HG03378 (cell line): Measurements from ENCODE around the gene POLRMT.

Source experiments
- ATAC-seq: cut with Tn5 transposase; IDR thresholded peaks from one replicate; pipeline ENCODE4 v1.9.1; 2021; ENCODE audit warnings: mild to moderate bottlenecking, moderate library complexity; ENCODE audit not compliant: unreplicated experiment

The POLRMT gene

DNA sequence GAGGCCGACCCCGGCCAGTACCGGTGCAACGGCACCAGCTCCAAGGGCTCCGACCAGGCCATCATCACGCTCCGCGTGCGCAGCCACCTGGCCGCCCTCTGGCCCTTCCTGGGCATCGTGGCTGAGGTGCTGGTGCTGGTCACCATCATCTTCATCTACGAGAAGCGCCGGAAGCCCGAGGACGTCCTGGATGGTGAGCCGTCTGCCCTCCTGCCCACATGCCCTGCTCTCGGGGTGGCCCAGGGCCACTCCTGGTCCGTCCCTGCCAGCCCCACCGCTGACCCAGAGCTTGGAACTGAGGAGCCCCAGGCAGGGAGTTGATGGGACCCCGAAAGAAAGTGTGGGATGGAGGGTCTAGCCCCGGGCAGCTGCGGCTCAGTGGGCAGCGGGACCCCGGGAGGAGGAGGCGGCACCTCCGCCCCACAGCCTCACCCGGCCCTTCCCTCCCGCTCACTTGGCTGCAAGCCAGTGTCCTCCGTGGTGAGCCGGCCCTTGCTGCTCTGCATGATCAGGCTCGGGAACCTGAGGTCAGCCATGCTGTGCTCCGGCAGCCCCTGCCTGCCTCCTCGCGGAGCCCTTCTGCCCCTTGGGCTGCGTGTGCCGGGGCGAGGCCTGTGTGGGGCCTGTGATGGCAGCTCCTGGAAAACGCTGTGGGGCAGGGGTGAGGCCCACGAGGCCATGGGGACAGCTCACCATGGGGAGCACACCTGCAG lies 51.8 kb downstream of the POLRMT start:
- ATAC-seq, result no peak

DNA sequence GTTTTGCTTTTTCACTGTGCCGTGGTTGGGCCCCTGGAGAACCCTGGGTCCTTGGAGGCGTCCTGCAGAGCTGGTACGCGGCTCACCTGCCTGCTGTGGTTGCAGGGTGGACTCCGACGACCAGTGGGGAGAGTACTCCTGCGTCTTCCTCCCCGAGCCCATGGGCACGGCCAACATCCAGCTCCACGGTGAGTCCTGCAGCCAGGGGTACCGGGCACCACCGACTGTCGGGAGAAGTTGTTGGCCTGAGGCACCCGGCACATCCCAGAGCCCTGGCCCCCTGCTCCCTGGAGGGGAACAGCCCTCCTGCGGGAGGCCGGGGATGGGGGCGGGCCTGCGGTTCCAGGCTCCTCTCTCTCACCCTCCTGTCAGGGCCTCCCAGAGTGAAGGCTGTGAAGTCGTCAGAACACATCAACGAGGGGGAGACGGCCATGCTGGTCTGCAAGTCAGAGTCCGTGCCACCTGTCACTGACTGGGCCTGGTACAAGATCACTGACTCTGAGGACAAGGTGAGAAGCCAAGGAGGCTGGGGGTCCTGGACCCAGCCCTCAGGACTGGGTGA lies 53.0 kb downstream of the POLRMT start:
- ATAC-seq, result no peak

DNA sequence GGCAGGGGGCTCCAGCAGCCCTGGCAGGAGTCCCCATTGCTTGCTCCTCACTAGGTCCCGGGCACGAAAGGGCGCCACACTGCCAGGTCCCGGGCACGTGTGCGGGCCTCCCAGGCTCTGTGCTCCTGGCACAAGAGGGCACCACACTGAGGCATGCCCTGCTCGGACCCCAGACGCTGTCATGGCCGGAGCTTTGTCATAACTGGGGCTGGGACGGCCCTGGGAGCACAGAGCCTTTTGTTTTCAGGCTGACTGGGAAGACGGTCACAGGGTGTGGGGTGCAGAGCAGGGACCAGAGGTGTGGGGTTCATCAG lies 53.5 kb downstream of the POLRMT start:
- ATAC-seq, result no peak

DNA sequence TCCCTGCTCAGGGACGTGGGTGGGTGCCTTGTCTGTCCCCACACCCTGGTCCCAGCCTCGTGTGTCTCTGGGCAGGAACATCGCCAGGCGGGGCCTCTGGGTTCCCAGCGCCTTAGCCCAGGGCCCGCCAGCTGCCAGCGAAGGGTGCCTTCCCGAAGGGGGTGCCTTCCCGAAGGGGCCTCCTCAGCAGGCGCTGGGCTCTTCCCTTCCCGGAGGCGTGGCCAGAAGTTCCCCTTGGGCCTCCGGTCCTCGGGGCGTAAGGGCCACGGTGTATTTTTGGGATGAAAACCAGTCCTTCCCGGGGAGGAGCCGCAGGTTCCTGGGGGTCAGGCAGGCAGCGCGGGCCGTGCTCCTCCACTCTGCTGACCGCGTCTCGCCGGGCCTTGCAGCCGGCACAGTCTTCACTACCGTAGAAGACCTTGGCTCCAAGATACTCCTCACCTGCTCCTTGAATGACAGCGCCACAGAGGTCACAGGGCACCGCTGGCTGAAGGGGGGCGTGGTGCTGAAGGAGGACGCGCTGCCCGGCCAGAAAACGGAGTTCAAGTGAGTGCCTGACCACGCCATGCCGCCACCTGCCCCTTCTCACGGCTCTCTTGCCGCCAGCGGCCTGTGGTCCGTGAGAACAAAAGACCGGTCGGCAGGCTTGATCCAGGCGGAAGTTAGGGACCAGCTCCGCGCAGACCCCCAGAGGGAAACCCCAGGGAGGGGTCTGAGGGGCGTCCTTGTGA lies 54.1 kb downstream of the POLRMT start:
- no peak for ATAC-seq

DNA sequence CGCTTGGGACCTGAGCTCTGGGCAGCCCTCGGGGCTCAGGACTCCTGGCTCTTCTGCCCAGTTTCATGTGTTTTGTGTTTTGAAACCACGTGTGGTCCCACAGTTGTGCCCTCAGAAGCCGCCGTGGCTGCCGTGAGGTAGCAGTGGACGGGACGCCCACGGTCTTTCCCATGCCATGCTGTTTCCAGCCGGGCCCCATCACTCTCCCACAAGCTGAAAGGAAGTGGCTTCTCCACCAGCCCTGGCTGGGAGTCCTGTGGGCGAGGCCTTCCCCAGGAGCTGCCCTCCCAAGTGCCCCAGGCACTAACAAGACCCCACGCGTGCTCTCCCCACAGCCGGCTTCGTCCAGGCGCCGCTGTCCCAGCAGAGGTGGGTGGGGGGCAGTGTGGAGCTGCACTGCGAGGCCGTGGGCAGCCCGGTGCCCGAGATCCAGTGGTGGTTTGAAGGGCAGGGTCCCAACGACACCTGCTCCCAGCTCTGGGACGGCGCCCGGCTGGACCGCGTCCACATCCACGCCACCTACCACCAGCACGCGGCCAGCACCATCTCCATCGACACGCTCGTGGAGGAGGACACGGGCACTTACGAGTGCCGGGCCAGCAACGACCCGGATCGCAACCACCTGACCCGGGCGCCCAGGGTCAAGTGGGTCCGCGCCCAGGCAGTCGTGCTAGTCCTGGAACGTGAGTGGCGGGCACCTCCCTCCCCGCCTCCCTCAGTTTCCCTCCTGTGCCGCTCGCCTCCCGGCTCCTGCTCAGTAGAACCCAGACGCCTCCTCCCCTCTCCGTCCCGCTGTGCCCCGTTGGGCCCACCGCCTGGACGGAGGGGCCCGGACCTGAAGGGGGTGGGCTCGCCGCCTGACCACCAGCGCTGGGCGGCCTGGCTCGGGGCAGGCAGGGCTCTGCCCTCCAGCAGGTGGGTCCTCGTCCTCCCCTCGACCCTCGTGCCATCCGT lies 55.6 kb downstream of the POLRMT start:
- ATAC-seq, result no peak

DNA sequence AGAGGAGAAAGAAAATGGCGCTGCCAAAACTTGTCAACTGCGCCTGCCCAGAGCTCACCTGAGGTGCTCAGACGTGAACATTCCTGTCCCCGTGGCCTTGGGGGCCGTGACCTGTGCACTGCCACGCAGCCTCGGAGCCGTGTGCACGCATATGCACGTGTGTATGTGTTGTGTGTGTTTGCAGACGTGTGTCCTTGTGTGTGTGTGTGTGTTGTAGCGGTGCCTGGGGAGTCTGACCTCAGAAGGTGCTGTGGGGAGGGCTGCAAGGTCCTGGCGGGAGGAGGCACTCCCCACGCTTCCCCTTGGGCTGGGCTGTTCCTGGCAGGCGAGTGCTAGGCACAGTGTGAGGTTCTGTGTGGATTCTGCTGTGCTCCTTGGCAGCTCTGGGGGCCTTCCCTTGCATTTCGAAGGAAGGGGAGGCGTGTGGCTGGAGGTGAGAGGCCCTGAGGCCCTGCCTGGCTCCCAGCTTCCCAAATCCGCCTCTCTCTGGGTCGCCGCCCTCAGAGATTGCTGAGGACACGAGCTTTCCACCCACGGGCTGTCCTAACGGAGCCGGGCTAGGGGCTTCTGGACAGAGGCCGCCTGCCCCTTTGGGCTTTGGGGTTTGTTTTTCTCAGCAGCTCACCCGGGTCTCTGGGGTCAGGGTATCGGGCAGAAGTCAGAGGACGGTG lies 56.4 kb downstream of the POLRMT start:
- no peak for ATAC-seq

DNA sequence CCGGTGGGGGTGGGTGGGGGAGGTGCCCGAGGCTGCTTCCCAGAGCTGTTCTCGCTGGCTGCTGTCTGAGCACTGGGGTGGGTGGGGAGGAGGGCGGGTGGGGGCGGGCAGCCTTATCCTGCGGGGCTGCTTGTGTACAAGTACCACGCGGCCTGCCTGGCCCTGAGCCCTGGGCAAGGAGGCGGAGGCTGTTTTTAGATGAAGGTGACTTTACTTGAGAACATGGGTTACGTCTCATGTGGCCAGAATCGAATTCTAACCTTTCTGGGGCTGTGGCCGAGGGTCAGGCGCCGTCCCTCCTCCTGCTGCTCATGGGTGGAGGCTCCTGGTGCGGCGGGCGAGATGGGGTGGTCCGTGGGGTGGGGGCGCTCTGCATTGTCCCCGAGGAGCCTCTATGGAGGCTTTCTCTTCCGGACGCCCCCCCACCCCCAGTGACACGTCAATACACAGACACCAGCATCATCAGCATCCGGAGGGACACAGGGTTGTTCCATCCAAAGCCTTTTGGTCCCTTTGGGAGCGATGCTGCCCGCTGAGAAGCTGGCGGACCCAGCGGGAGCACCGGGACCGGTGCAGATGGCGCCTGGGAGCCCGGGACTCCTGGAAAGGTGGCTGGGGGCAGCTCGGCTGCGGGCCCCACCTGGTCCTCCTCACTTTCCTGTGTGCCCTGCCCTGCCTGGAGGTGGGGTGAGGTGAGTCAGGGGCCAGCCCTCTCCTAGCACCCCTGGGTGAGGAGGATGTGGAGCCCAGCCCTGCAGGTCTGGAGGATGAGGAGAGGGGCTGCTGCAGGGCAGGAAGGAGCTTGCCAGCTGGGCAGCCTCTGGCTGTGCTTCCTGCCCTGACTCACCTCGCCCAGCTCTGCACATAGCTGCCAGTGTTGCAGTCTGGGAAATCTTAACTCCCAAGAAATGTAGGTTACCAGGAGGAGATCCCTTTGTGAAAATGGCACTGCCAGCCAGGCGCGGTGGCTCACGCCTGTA lies 57.5 kb downstream of the POLRMT start:
- ATAC-seq, result no peak

DNA sequence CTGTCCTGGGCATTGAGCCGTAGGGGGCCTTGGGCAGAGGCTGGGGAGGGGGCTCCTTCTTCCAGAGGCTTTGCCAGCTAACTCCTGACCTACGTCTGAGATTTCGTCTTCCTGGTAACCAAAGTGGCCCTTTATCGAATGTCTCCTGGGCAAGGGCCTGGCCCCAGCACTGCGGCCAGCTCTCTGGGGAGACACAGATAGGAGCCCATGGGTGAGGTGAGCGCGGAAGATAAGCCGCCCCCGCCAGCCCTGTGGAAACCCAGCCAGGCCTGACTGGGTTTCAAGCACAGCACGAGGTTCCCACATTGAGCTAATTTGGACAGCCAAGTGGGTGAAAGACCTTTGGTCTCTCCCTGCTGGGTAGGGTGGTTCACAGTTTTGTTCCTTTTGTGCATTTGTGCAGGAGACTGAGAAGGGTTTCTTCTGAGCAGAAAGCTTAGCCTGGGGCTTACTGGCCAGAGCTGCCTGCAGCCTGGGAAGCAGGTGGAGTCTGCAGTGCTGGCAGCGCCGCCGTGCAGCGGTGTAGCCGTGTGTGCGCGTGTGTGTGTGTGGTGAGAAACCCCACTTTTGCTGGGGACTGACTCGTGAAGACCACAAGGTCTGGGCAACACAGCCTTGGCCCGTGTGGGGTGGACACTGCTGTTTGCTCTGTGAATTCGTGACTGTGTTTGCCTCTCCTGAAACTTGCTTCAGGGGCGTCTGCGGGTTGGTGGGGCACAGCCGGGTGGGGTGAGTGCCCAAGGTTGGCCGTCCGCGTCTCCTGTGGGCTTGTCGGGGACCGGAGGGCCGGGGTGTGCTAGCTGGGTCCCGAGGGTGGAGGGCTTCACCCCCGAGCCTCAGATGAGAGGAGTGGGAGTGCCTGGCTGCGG lies 58.4 kb downstream of the POLRMT start:
- ATAC-seq, result no peak

DNA sequence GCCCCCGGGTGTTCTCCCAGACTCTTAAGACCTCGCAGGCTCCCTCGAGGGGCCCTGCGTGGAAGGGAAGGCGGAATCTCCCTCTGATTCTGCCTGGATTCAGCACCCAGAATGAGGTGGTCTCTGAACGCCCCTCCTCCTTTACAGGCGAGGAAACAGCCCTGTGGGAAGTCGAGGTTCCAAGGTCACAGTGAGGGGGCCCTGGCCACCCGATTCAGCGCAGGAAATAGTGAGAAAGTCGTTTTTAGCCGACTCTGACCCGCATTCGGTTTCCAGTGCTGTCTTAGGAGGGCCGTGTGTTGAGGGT lies 59.9 kb downstream of the POLRMT start:
- ATAC-seq, result no peak

DNA sequence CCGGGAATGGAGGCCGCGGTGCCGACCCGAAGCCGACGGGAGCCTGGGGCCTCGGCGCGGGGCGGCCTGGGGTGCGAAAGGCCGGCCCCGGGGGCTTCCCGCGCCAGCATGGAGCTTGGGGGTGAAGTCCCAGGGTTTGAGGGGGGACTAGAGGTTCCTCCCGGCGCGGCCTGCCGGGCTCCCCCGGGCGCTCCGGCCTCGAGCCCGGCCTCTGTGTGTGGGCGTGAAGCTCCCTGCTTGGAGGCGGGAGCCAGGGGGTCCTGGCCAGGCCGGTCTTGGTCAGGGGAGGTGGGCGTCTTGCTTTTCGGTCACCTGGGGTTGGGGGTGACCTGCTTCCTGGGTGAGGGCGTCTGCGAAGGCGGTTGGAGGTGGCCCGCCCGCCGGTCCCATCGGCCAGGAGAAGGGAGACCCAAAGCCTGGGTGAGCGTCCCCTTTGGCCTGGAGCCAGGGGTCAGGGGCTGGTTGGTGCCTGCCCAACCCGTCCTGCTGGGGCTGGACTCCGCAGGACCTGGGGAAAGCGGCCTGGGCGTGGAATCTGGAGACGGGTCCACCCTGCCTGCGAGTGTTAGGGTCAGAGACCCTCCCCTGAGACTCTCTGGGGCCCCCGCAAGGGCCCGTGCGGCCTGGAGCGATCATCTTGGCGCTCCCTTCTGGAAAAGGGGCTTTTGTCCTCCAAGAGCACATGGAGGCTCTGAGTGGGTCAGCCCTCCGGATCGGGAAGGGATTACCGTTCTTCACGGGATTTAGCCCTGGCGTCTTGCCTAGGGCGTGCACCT lies 60.4 kb downstream of the POLRMT start:
- peak; percentile 8 for ATAC-seq

DNA sequence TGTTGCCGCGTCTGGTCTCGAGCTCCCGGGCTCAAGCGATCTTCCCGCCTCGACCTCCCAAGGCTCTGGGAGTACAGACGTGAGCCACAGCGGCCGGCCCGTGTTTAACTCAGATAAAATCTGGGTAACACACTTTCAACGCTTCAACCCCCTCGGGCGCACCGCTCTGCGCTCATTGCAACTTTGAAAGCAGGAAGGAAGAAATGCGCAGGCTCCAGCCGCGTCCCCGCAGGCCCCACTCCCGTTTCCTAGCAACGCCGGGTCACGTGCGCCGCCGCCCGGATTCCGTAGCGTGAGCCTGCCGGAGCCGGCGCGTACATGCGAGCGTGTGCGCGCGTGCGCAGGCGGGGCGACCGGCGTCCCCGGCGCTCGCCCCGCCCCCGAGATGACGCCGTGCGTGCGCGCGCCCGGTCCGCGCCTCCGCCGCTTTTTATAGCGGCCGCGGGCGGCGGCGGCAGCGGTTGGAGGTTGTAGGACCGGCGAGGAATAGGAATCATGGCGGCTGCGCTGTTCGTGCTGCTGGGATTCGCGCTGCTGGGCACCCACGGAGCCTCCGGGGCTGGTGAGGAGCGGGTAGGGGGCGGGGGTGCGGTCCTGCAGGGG lies 61.1 kb downstream of the POLRMT start, which contains the start of gene BSG:
Gene BSG (plus strand): TSS at position 457 of the 603 bp plus-strand sequence. CDS start 39 bp downstream, at position 496.
- ATAC-seq, result peak; percentile 61

DNA sequence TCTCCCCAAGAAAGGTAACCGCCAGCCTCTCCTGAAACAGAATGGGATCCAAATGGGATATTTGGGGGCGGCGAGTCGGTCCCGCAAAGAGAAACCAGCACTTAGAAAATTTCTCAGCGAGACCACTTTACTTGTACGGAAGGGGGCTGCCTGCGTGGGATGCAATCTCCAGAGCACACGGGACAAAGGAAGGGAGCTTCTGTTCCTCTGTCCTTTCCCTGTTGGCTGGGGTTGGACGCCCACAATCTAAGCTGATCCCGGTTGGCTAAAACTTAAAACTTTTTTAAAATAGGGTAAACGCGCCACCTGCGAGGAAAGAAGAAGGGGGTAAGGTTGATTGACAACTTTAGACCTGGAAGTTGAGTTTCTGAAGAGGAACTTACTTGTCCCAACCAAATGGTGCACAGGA lies 61.8 kb downstream of the POLRMT start:
- peak; percentile 10 for ATAC-seq

DNA sequence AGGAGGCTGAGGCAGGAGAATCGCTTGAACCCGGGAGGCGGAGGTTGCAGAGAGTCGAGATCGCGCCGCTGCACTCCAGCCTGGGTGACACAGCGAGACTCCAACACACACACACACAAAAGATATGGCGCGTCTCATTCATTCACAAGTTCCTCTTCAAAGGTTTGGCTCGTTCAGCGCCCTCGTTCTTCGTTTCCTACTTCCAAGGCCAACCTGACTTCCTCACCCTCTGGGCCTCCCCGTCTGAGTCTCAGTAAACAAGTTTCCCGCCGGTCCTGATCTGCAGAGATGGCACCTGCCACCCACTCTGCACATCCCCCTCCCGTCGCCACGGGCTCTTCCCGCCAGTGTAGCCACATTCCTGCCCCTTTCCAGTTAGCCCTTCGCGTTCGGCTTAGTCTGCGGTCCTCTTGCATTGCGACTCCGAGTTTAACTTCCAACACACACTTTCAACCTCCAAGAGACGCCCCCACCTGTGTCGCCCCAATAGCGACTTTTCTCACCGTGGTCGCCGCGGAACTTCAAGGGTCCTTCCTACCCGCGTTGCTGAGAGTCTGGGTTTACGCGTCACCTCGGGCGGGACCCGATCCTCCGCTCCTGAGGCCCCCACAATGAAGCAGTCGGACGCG lies 62.3 kb downstream of the POLRMT start:
- ATAC-seq, result no peak

DNA sequence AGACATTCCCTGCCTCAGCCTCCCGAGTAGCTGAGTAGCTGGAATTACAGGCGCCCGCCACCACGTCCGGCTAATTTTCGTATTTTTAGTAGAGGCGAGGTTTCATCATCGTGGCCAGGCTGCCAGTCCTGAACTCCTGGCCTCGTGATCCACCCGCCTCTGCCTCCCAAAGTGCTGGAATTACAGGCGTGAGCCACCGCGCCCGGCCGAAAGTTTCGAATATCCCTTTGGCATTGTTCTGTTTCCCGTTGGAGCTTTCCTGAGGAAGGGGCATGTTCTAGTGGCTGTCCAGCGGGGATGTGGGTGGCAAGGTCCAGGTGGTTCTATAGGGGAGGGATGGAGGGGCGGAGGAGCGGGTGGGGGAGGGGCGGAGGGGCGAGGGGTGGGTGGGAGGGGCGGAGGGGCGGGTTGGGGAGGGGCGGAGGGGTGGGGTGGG lies 63.1 kb downstream of the POLRMT start:
- no peak for ATAC-seq

DNA sequence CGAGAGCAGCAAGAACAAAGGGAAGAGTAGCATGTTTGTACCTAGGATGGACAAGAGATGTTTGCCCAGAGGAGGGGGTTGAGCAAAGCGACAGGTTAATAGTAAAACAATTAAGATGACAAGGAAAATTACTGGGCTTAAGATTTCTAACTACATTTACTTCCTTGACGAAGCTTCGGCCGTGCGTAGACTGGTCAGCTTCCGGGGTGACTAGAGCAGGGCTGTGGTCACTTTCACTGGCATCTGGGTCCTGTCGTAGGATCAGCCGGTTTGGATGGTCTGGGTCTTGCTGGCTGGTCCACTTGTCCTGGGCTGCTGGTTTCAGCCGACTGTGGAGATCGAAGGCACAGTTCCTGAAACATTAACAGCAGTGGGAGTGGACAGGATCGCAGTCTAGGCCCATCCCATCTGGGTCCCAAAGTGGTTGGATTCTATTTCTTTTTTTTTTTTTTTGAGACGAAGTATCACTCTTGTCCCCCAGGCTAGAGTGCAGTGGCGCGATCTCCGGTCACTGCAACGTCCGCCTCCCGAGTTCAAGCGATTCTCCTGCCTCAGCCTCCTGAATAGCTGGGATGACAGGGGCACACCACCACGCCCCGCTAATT lies 65.9 kb downstream of the POLRMT start:
- ATAC-seq, result no peak
